Activated CD4-positive, alpha-beta T cell treated with anti-CD3 and anti-CD28 coated beads, Interleukin-2, amount 50 U/mL, for 16 hours (primary cell): ENCODE results near the gene MFN2.

Experiments
- DNase-seq: peaks from one replicate; pipeline ENCODE4 v3.0.0-alpha.2; 2020

MFN2 gene

DNA sequence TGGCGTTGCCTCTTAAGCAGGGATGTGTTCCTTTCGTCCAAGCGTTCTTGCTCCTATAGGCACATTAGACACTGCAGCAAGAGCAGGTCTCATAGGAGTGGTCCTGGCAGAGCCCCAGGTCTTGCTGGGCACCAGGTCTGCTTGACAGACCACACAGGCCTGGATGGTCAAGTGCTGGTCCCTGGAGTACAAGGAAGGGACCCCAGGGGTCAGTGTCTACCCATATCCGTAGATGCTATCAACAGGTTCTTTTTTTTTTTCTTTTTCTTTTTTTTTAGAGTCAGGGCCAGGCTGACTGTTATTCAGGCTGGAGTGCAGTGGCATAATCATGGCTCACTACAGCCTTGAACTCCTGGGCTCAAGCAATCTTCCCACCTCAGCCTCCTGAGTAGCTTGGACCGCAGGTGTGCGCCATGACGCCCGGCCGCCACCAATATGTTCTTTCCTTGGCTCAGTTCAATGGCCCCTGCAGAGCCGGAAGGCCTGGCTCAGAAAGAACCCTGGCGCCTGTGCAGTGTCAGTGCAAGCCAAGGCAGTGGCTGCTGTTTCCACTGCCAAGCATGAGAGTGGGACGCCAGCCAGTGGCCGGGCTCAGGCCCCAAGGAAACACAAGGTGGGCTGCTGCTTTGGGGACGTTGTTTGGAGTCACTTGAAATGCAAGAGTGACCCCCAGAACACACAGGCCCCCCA is 72.9 kb downstream of the MFN2 start:
- no peak for DNase-seq

GRCh38 chr1:12053752-12054548 is 73.7 kb downstream of the MFN2 start:
- DNase-seq: peak; percentile 57

- DNase-seq: no peak
These were observed 75.0 kb downstream of the MFN2 start for GRCh38 chr1:12055259-12055658.

DNA sequence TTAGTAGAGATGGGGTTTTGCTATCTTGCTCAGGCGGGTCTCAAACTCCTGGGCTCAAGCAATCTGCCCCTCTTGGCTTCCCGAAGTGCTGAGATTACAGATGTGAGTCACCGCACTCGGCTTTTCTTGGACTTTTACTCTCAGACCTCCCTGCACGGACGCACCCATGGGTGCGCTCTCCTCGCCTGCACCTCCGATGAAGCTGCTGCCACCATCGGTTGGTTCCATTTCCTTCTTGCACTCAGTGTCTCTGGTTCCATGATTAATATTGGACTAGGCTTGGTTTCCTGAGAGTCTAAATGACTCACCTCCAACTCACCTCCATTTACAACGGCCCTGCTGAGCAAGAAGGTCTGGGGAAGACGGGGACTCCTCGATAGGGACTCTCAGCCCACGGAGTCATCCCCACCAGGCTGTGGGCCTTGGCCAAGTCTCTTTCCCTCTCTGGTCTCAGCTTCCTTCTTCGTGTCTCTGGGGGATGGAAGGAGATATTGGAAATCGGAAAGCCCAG is 76.1 kb downstream of the MFN2 start:
- peak; percentile 92 for DNase-seq

DNA sequence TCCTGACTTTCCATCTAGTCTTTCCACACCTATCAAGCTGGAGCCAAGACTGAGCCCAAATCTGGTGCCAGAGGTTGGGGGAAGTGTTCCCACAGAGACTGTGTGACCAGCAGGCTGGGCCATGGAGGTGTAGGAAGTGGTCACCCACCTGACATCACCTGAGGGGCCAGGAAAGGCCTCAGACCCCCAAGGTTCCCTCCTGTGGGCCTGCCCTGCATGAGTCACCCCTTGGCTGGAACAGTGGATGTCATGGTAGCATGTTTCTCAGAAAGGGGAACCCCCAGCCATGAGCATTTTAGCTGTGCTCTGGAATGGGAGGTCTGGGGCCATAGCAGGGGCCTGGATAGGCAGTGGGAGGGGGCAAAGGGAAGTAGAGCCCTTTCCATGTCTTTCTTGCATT is 77.1 kb downstream of the MFN2 start:
- peak; percentile 78 for DNase-seq

- no peak for DNase-seq
These were observed 77.9 kb downstream of the MFN2 start for GRCh38 chr1:12057940-12058687.

GRCh38 chr1:12059226-12059625 is 79.0 kb downstream of the MFN2 start:
- no peak for DNase-seq

- peak; percentile 83 for DNase-seq
These were observed 79.6 kb downstream of the MFN2 start for GRCh38 chr1:12059722-12060464.

DNA sequence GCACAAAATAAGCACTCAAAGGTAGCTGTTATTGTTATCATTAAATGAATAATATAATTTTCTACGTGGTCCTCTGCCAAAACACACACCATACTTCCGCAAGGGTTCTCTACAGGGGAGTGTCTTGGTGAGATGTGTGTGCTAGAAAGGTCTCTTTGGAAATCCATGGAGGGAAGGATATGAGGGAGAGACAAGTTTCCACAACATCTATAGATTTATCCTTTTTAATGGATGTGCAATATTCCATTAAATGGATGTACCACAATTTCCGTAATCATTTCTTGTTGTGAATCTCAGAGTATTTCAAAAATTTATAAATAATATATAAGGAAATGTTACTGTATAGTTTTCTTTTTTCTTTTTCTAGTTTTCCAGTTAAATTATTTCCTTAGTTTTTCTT is 80.3 kb downstream of the MFN2 start:
- DNase-seq: no peak
